A549 (cell line): ENCODE results near the gene UQCC2. TPM values are rescaled to one million over a fixed set of nuclear protein-coding genes. Genes with fewer than 3 reads are reported as not detected.

Experiments used
- ATAC-seq, 2 experiments: fragments of 200-7000 bp in 1 of 2; fragments of >200 bp in 1 of 2; cut with Nextera tagmentation in 1 of 2; cut with Tn5 transposase in 1 of 2; 3 replicates each; pipeline versions ENCODE4 v1.8.0 to v1.9.1; 2018 to 2020; ENCODE audit warnings: mild to moderate bottlenecking in 1 of 2, moderate library complexity in 1 of 2
- CTCF ChIA-PET: fragments of 300-600 bp; sonication (Branson Sonifier 250); formaldehyde crosslinking; extraction: SDS; loops from one replicate; lab custom pipeline; 2021; ENCODE audit warnings: antibody characterized with exemption, inconsistent platforms; lab: Yijun Ruan, JAX
- POLR2A ChIA-PET: fragments of 350-600 bp; formaldehyde crosslinking; extraction: SDS; loops from one replicate; lab custom pipeline; 2021; ENCODE audit warnings: antibody characterized with exemption, inconsistent platforms; lab: Yijun Ruan, JAX
- DNase-seq, 2 experiments: peaks; one replicate each; pipeline versions ENCODE4 v3.0.0 to v3.0.0-alpha.2; 2011 to 2016; ENCODE audit warnings: low read depth in 1 of 2, low spot score in 1 of 2
- FAIRE-seq: peaks from 2 replicates; lab custom pipeline; 2011; peaks lifted over from hg19 to GRCh38; lab: Jason Lieb, UNC
- H3K27ac ChIP-seq, 2 experiments: fragments of >200 bp; sonication (Bioruptor Twin); formaldehyde crosslinking; 3 replicates each; pipeline ENCODE4 v1.5.1; 2016 to 2017
- H3K4me1 ChIP-seq: fragments of >200 bp; sonication (Bioruptor Twin); formaldehyde crosslinking; 3 replicates; pipeline ENCODE4 v1.6.1; 2016
- H3K4me2 ChIP-seq: fragments of >200 bp; sonication (Bioruptor Twin); formaldehyde crosslinking; 3 replicates; pipeline ENCODE4 v1.6.1; 2016
- H3K4me3 ChIP-seq: fragments of >200 bp; sonication (Bioruptor Twin); formaldehyde crosslinking; 3 replicates; pipeline ENCODE4 v1.5.1; 2016
- H3K9me3 ChIP-seq: fragments of >200 bp; sonication (Bioruptor Twin); formaldehyde crosslinking; 3 replicates; pipeline ENCODE4 v1.6.1; 2016
- BHLHE40 ChIP-seq: IDR thresholded peaks from 2 replicates; pipeline ENCODE4 v1.6.1; 2012; ENCODE audit warnings: low read depth, low read length, inconsistent platforms
- CBX8 ChIP-seq: fragments of 200-600 bp; sonication (generic); IDR thresholded peaks from 2 replicates; pipeline ENCODE4 v1.6.1; 2016
- EP300 ChIP-seq, 2 experiments: fragments of >200 bp; sonication (Bioruptor Twin); formaldehyde crosslinking; IDR thresholded peaks; 2 replicates in 1 of 2; 3 replicates in 1 of 2; pipeline ENCODE4 v1.6.1; 2016 to 2017
- FOXS1 ChIP-seq: fragments of 250-450 bp; sonication (Bioruptor Pico); IDR thresholded peaks from 2 replicates; pipeline ENCODE4 v1.5.0; 2020; ENCODE audit warnings: mild to moderate bottlenecking, moderate library complexity
- GATA3 ChIP-seq: IDR thresholded peaks from 2 replicates; pipeline ENCODE4 v1.6.1; 2012; ENCODE audit warnings: borderline replicate concordance
- HDAC2 ChIP-seq: fragments of 200-600 bp; sonication (generic); IDR thresholded peaks from 2 replicates; pipeline ENCODE4 v1.6.1; 2016
- HEYL ChIP-seq: fragments of 250-450 bp; sonication (Bioruptor Pico); IDR thresholded peaks from 2 replicates; pipeline ENCODE4 v1.8.0; 2021; ENCODE audit warnings: mild to moderate bottlenecking, moderate library complexity
- HOXA7 ChIP-seq: fragments of 250-450 bp; sonication (Bioruptor Pico); IDR thresholded peaks from 2 replicates; pipeline ENCODE4 v1.5.0; 2020; ENCODE audit warnings: mild to moderate bottlenecking, moderate library complexity
- HOXB13 ChIP-seq: fragments of 250-450 bp; sonication (Bioruptor Pico); IDR thresholded peaks from 2 replicates; pipeline ENCODE4 v1.5.0; 2020; ENCODE audit warnings: low read depth, mild to moderate bottlenecking, moderate library complexity
- JUNB ChIP-seq: fragments of >200 bp; sonication (Bioruptor Twin); formaldehyde crosslinking; IDR thresholded peaks from 2 replicates; pipeline ENCODE4 v1.6.1; 2016
- KDM5A ChIP-seq: fragments of 200-600 bp; sonication (generic); IDR thresholded peaks from 2 replicates; pipeline ENCODE4 v1.6.1; 2016; ENCODE audit warnings: antibody characterized with exemption, mild to moderate bottlenecking
- NFE2L2 ChIP-seq: fragments of 150-350 bp; conservative IDR thresholded peaks from 2 replicates; pipeline ENCODE4 v1.6.1; 2014; ENCODE audit warnings: low read length
- NPAS2 ChIP-seq: fragments of 250-450 bp; sonication (Bioruptor Pico); IDR thresholded peaks from 2 replicates; pipeline ENCODE4 v1.8.0; 2022; ENCODE audit warnings: mild to moderate bottlenecking, moderate library complexity, borderline replicate concordance
- POLR2A ChIP-seq: IDR thresholded peaks from 2 replicates; pipeline ENCODE4 v1.6.1; 2012; ENCODE audit warnings: mild to moderate bottlenecking, low read length
- POLR2AphosphoS2 ChIP-seq: conservative IDR thresholded peaks from 2 replicates; pipeline ENCODE4 v1.6.1; 2012; ENCODE audit warnings: low read length, improper control_type of control experiment, inconsistent platforms
- RAD21 ChIP-seq, 2 experiments: fragments of >200 bp in 1 of 2; sonication (Bioruptor Twin) in 1 of 2; formaldehyde crosslinking in 1 of 2; IDR thresholded peaks in 1 of 2; conservative IDR thresholded peaks in 1 of 2; 2 replicates in 1 of 2; 3 replicates in 1 of 2; pipeline ENCODE4 v1.6.1; 2012 to 2018; ENCODE audit warnings: inconsistent platforms in 1 of 2
- SMC3 ChIP-seq: fragments of >200 bp; sonication (Bioruptor Twin); formaldehyde crosslinking; IDR thresholded peaks from 3 replicates; pipeline ENCODE4 v1.6.1; 2018; ENCODE audit warnings: inconsistent platforms
- SREBF2 ChIP-seq: fragments of 450-650 bp; IDR thresholded peaks from 2 replicates; pipeline ENCODE4 v1.6.1; 2014; ENCODE audit warnings: mild to moderate bottlenecking, moderate library complexity
- TFCP2L1 ChIP-seq: fragments of 250-450 bp; sonication (Bioruptor Pico); IDR thresholded peaks from 2 replicates; pipeline ENCODE4 v1.5.0; 2021; ENCODE audit warnings: mild to moderate bottlenecking
- WGBS: methylation state at CpG from one replicate; pipeline ENCODE4 v1.1.6; 2017; ENCODE audit errors: missing lambda C conversion rate; 5-methylcytosine and 5-hydroxymethylcytosine counted together
- polyA plus RNA-seq, 4 experiments: library from polyadenylated mRNA; depleted of rRNA in 3 of 4; stranded (reverse); fragments of >200 nt; fragmentation: RNase III in 1 of 4; extraction: RNeasy Plus Mini Kit Qiagen cat#74134 plus additional on column Dnase treatment in 1 of 4; gene quantifications; 2 replicates in 3 of 4; 3 replicates in 1 of 4; pipeline ENCODE4 v1.2.3, GENCODE V29; 2011 to 2017
- TF ChIP-seq, protein P1 (sequence below): fragments of >200 bp; sonication (Bioruptor Twin); formaldehyde crosslinking; IDR thresholded peaks from 3 replicates; pipeline ENCODE4 v1.6.1; 2016
- TF ChIP-seq, protein P2 (sequence below): fragments of >200 bp; sonication (Bioruptor Twin); formaldehyde crosslinking; IDR thresholded peaks from 3 replicates; pipeline ENCODE4 v1.5.1; 2016
- TF ChIP-seq, protein P3 (sequence below): fragments of >200 bp; sonication (Bioruptor Twin); formaldehyde crosslinking; IDR thresholded peaks from 2 replicates; pipeline ENCODE4 v1.6.1; 2016
- TF ChIP-seq, protein P4 (sequence below): fragments of 150-350 bp; IDR thresholded peaks from 2 replicates; pipeline ENCODE4 v1.6.1; 2014; ENCODE audit warnings: low read depth, mild to moderate bottlenecking, low read length
- TF ChIP-seq, protein P5 (sequence below): fragments of 250-450 bp; sonication (Bioruptor Pico); IDR thresholded peaks from 2 replicates; pipeline ENCODE4 v1.5.0; 2020; ENCODE audit warnings: low read depth, mild to moderate bottlenecking, moderate library complexity

The UQCC2 gene
- polyA plus RNA-seq, 2 of the 4 experiments (the other 2 are of a cell fraction) = 65.5 to 82.0 TPM

DNA sequence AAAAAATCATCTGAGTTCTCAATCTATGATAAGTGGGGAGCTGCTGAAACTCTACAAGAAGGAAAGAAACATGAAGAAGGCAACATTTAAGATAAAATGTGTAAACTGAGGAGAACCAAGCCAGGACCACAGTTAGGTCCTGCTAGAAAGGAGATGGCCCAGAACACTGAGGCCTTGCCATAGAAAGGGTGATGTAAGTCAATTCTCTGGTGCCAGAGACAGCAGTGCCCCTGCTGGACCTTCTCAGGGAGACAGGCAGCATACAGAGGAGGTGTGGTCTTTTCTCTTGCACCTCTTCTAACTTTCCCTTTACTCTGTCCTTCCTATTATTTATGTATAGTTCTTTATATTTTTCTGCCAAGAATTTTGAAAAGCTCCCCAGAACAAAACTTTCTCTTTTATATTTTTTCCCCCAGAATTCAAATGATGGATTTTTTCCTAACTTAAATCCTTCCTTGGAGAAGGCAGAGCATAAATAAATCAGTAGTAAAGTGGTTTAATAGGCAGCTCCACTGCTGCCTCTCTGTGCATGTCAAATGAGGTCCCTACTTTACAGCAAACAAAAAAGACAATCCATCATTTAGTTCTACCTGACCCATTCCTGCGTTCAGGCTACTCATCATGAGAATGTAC, 9.0 kb downstream of the UQCC2 start (continued):
- TF ChIP-seq, protein P1, sequence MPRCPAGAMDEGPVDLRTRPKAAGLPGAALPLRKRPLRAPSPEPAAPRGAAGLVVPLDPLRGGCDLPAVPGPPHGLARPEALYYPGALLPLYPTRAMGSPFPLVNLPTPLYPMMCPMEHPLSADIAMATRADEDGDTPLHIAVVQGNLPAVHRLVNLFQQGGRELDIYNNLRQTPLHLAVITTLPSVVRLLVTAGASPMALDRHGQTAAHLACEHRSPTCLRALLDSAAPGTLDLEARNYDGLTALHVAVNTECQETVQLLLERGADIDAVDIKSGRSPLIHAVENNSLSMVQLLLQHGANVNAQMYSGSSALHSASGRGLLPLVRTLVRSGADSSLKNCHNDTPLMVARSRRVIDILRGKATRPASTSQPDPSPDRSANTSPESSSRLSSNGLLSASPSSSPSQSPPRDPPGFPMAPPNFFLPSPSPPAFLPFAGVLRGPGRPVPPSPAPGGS = no peak
- TF ChIP-seq, all 56 proteins: peak for 0

DNA sequence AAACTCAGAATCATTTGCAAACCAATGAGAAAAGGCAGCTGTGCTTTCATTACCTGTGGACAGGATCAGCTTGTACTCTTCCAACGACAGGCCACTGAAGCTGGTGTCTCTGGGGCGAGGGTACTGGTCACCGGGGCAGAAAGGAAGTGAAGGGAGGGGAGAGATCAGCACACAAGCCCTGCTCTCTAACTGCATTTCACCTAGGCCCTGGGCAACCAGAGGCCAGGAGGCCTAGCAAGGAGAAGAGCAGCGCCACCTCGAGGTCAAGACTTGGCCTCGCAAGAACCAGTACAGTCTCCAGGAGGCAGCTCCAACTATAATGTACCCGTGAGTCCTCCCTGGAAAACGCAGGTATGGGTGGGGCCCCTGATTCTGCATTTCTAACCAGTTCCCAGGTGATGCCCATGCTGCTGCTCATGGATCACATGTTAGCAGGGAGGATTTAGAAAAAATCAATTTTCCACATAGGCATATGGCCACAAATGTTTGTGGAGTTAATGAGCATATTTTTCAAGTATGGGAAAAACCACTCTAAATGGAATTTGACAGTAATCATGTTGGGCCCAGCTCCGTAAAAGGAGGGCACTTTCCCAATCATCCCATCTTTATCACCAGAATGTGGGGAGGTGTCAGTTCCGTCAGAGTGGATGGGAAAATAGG, 11.0 kb downstream of the UQCC2 start:
- ChIA-PET POLR2A (no interaction called here), CTCF (interaction anchor here (0.6 to 12.6 kb wide), 37 partner anchors 9 to 261 kb away, joined by 3 to 177 read pairs (median 6); partner anchors contain the start of genes BAK1 and UQCC2)
- WGBS = 40% methylated on average over 10 of the region's 10 CpGs
- H3K4me2 ChIP-seq = no peak overlapping the region
- no peak for TF ChIP-seq POLR2AphosphoS2
- TF ChIP-seq RAD21 (conservative IDR thresholded peaks at IDR 0.05 in 1 of 2, IDR thresholded peaks at IDR 0.05 in 1 of 2) = peak; percentile 62 to 65
- TF ChIP-seq SREBF2 = no peak
- TF ChIP-seq CBX8 = no peak
- TF ChIP-seq KDM5A = no peak
- TF ChIP-seq TFCP2L1 (CRISPR knock-in tag) = no peak
- peak; percentile 66 for TF ChIP-seq SMC3
- TF ChIP-seq HOXB13 (CRISPR knock-in tag) = no peak
- TF ChIP-seq, protein P2, sequence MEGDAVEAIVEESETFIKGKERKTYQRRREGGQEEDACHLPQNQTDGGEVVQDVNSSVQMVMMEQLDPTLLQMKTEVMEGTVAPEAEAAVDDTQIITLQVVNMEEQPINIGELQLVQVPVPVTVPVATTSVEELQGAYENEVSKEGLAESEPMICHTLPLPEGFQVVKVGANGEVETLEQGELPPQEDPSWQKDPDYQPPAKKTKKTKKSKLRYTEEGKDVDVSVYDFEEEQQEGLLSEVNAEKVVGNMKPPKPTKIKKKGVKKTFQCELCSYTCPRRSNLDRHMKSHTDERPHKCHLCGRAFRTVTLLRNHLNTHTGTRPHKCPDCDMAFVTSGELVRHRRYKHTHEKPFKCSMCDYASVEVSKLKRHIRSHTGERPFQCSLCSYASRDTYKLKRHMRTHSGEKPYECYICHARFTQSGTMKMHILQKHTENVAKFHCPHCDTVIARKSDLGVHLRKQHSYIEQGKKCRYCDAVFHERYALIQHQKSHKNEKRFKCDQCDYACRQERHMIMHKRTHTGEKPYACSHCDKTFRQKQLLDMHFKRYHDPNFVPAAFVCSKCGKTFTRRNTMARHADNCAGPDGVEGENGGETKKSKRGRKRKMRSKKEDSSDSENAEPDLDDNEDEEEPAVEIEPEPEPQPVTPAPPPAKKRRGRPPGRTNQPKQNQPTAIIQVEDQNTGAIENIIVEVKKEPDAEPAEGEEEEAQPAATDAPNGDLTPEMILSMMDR = peak; percentile 67
- peak; percentile 82 to 90 for ATAC-seq
- peak overlapping the region in 1 of 2 experiments; percentile 46; a peak in 1 of 6 replicates for H3K27ac ChIP-seq
- H3K4me3 ChIP-seq = no peak overlapping the region
- FAIRE-seq = no peak
- H3K9me3 ChIP-seq = no peaks in the 10 kb centered on the region
- DNase-seq = peak; percentile 57 to 77
- peaks cover 15% of the 10 kb centered on the region for H3K4me1 ChIP-seq

DNA sequence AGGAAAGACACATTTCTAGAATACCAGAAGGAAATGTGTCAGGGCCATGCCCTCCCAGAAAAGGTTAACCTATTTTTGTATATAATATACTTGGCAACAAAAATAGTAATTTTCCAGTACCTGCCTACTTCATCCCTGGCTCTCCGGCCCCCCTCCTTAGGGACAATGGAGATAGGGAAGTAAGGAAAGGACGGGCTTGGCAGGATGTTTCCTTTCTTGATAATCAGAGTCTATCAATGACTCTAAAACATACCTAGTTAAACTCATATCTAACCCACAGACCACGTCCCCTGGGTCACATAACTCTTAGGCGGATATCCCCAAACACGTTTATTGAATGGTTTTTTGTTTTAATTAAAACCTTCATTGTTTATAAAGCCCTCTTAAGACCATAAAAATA, 11.8 kb downstream of the UQCC2 start:
- CTCF ChIA-PET = interaction anchor here (0.8 to 12.6 kb wide), 23 partner anchors 9 to 260 kb away, joined by 3 to 177 read pairs (median 9); partner anchors contain the start of genes BAK1 and UQCC2
- no peak overlapping the region for H3K4me3 ChIP-seq
- no peak overlapping the region for H3K4me2 ChIP-seq
- DNase-seq (no peak), ATAC-seq (no peak), FAIRE-seq (no peak)
- WGBS = 93% methylated on average over 5 of the region's 5 CpGs
- POLR2A ChIA-PET = no interaction called here
- H3K27ac ChIP-seq = no peak overlapping the region
- H3K4me1 ChIP-seq = peaks cover 21% of the 10 kb centered on the region
- no peaks in the 10 kb centered on the region for H3K9me3 ChIP-seq
- no peak for TF ChIP-seq NFE2L2
- no peak for TF ChIP-seq JUNB
- no peak for TF ChIP-seq NPAS2 (CRISPR knock-in tag)
- TF ChIP-seq, protein P3, sequence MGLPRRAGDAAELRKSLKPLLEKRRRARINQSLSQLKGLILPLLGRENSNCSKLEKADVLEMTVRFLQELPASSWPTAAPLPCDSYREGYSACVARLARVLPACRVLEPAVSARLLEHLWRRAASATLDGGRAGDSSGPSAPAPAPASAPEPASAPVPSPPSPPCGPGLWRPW = no peak
- no peak for TF ChIP-seq HDAC2
- no peak for TF ChIP-seq HEYL (CRISPR knock-in tag)

DNA sequence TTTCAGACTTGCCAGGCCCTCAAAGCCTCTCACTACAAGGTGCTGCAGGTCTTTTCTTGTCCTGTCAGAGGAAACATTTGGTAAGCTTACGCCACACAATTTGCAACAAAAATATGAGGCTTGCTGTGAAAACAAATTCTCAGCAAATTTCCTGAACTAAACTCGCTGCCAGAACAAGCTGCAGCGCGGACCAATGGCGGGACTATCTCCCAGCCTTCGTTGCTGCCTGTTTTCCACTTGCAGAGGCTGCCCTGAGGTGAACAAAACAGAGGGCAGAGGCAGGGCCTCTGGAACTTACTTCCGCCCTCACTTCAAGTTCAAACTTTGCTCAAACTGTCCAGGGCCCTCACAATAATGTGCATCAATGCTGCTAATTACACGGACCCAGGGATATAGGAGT, 12.4 kb downstream of the UQCC2 start:
- no peak overlapping the region for H3K27ac ChIP-seq
- DNase-seq (no peak), FAIRE-seq (no peak), ATAC-seq (no peak)
- 88% methylated on average over 8 of the region's 8 CpGs for WGBS
- ChIA-PET CTCF (interaction anchor here (1.0 kb wide), 1 partner anchor 115 kb away, joined by 3 read pairs; no protein-coding TSS in a partner anchor), POLR2A (no interaction called here)
- H3K4me3 ChIP-seq = no peak overlapping the region
- H3K4me1 ChIP-seq = peaks cover 27% of the 10 kb centered on the region
- no peaks in the 10 kb centered on the region for H3K9me3 ChIP-seq
- H3K4me2 ChIP-seq = no peak overlapping the region
- TF ChIP-seq HDAC2 (no peak), POLR2A (no peak), NPAS2 (CRISPR knock-in tag) (no peak), FOXS1 (CRISPR knock-in tag) (no peak), RAD21 (conservative IDR thresholded peaks at IDR 0.05 in 1 of 2, IDR thresholded peaks at IDR 0.05 in 1 of 2) (no peak), BHLHE40 (no peak), HEYL (CRISPR knock-in tag) (no peak), EP300 (IDR thresholded peaks at IDR 0.05) (no peak), HOXA7 (CRISPR knock-in tag) (no peak), GATA3 (no peak)
- TF ChIP-seq, protein P1 = no peak
- TF ChIP-seq, protein P4, sequence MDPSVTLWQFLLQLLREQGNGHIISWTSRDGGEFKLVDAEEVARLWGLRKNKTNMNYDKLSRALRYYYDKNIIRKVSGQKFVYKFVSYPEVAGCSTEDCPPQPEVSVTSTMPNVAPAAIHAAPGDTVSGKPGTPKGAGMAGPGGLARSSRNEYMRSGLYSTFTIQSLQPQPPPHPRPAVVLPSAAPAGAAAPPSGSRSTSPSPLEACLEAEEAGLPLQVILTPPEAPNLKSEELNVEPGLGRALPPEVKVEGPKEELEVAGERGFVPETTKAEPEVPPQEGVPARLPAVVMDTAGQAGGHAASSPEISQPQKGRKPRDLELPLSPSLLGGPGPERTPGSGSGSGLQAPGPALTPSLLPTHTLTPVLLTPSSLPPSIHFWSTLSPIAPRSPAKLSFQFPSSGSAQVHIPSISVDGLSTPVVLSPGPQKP = no peak
- TF ChIP-seq, protein P5, sequence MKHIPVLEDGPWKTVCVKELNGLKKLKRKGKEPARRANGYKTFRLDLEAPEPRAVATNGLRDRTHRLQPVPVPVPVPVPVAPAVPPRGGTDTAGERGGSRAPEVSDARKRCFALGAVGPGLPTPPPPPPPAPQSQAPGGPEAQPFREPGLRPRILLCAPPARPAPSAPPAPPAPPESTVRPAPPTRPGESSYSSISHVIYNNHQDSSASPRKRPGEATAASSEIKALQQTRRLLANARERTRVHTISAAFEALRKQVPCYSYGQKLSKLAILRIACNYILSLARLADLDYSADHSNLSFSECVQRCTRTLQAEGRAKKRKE (CRISPR knock-in tag) = no peak
